Right lobe of liver (tissue), 4 donors: Measurements from ENCODE around the gene CARNS1.

Source experiments
- CTCF ChIP-seq, 4 donors: fragments of 200-600 bp in 3 of 4; fragments of 450-650 bp in 1 of 4; IDR thresholded peaks; one replicate each; pipeline versions ENCODE4 v1.5.1 to v1.8.0; 2016 to 2022; ENCODE audit warnings: antibody characterized with exemption in 4 of 4, mild to moderate bottlenecking in 2 of 4
- POLR2A ChIP-seq: fragments of 450-650 bp; IDR thresholded peaks from one replicate; pipeline ENCODE4 v1.6.1; 2017; ENCODE audit warnings: antibody characterized with exemption, mild to moderate bottlenecking
- donor health status: DM: no; HTN: no; CAD: no.
- donor health status: DM: no; HTN: no; CAD: no.
- donor health status: DM: no; HTN: yes; CAD: no.

GRCh38 chr11:67396259-67396581 is 19.3 kb upstream of the CARNS1 start:
- no peak for TF ChIP-seq CTCF (IDR thresholded peaks at IDR 0.05)
- TF ChIP-seq POLR2A = no peak
